GM19023 (cell line): ENCODE results near the gene SLC25A53.
"Not testable (repeated sequence)": the region's sequence is repeated elsewhere in the genome, so short reads cannot be mapped to it uniquely, and the experiment has no call there.

Experiments used
- ATAC-seq: cut with Tn5 transposase; IDR thresholded peaks from one replicate; pipeline ENCODE4 v1.9.1; 2021; ENCODE audit warnings: mild to moderate bottlenecking, moderate library complexity; ENCODE audit not compliant: unreplicated experiment

Gene SLC25A53

DNA sequence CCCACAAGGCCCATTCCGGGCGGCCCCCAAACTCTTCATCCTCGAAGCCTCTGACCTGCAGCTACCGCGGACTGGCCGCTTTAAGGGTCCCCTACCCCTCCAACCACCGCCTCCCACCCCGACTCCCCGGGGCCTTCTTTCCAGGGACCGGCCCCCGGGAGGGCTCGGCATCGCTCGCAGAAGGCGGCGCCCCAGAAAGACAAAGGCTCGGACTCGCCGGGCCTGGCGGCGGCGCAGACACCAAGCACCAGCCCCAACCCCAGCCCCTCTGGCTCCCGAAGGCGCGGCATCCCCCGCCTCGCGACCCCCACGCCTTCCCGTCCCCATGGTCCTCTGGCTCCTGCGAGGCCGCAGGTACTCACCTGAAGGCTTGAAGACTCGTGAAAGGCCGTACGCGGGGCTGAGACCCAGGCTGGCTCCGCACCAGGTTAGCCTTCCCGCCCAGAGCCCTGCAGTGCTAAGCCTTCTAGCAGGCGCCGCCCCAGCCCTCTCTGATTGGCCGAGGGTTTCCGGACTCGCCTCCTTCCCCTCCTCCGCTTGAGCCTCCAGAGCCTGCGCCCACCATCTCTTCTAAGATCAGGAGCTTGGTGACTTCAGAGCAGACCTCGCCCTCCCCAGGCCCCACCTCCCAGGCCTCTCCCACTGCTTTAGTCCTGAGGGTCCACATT, 80.9 kb downstream of the SLC25A53 start, which contains the start of gene TMSB15C:
Gene TMSB15C, minus strand, starts transcription at position 459 of the 668 bp plus-strand sequence.
- peak; percentile 98 for ATAC-seq

DNA sequence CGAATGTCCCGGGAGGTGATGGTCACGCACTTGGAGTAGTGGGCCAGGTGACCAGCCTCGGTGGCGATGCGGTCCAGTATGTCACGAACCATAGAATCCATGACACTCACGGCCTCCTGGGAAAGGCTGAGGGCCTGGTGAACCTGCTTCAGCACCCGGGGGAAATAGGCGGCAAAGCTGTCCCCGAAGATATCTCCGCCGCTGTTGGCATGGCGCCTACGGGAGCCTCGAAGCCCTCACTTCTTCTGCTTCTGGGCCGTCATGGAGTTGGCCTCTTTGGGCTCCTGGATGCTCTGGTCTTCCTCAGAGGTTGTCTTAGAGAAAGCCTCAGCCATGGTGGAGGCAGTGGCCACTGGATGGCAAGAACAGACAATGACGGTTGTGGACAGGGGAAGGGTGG, 94.2 kb downstream of the SLC25A53 start:
- ATAC-seq: not testable (repeated sequence)

DNA sequence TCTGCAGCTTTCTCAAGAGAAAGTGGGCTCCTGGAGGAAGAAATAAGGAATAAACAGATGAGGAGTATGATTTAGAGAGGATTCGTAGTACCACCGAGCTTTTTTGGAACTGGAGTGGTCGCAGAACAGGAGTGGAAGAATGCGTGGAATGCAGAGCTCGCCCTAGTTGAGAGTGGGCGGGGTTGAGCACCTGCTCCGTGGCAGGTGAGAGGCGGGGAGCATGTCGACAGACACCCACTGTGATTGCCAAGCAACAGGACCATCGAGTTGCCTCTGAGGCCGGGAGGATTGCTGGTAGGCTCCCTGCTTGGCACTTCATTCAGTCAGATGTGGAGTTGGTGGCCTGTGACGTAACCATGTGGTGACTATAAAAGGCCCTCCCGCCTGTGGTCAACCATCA, 101.9 kb downstream of the SLC25A53 start:
- ATAC-seq: not testable (repeated sequence)
